DMS 273 (cell line): ENCODE measurements around the gene MSI2.
"Not testable (repeated sequence)": the region's sequence is repeated elsewhere in the genome, so short reads cannot be mapped to it uniquely, and the experiment has no call there.

Experiments
- DNase-seq: peaks from one replicate; lab custom pipeline; 2025; ENCODE audit not compliant: unreplicated experiment; lab: John Stamatoyannopoulos, UW

The MSI2 gene

GRCh38 chr17:57255776-57256681 is at the start of gene MSI2:
Gene MSI2 (plus strand): TSS chr17:57256523. CDS start chr17:57256743, 220 bp downstream.
- peak; percentile 97 for DNase-seq

- no peak for DNase-seq
Measured at GRCh38 chr17:57206928-57207327, 49.4 kb upstream of the MSI2 start.

GRCh38 chr17:57207396-57207795 is 48.9 kb upstream of the MSI2 start:
- DNase-seq: no peak

- no peak for DNase-seq
Measured at GRCh38 chr17:57210224-57210553, 46.1 kb upstream of the MSI2 start.

GRCh38 chr17:57210972-57211411 is 45.3 kb upstream of the MSI2 start:
- DNase-seq: no peak

- DNase-seq: no peak
Measured at GRCh38 chr17:57211543-57211942, 44.8 kb upstream of the MSI2 start.

GRCh38 chr17:57213180-57213825 is 43.0 kb upstream of the MSI2 start:
- no peak for DNase-seq

GRCh38 chr17:57215317-57215716 is 41.0 kb upstream of the MSI2 start:
- DNase-seq: no peak

- DNase-seq: no peak
Measured at GRCh38 chr17:57221366-57222350, 34.7 kb upstream of the MSI2 start.

- DNase-seq: not testable (repeated sequence)
Measured at GRCh38 chr17:57222422-57222821, 33.9 kb upstream of the MSI2 start.

GRCh38 chr17:57225127-57225526 is 31.2 kb upstream of the MSI2 start:
- no peak for DNase-seq

- no peak for DNase-seq
Measured at GRCh38 chr17:57226793-57227192, 29.5 kb upstream of the MSI2 start.

- no peak for DNase-seq
Measured at GRCh38 chr17:57228911-57229310, 27.4 kb upstream of the MSI2 start.

GRCh38 chr17:57234061-57234738 is 22.1 kb upstream of the MSI2 start:
- DNase-seq: peak; percentile 55

GRCh38 chr17:57234739-57235092 is 21.6 kb upstream of the MSI2 start:
- DNase-seq: no peak

GRCh38 chr17:57235124-57235523 is 21.2 kb upstream of the MSI2 start:
- DNase-seq: no peak

GRCh38 chr17:57236686-57237299 is 19.5 kb upstream of the MSI2 start:
- no peak for DNase-seq

- no peak for DNase-seq
Measured at GRCh38 chr17:57240648-57241047, 15.7 kb upstream of the MSI2 start.

- peak; percentile 61 for DNase-seq
Measured at GRCh38 chr17:57242148-57242547, 14.2 kb upstream of the MSI2 start.

- peak; percentile 88 for DNase-seq
Measured at GRCh38 chr17:57243171-57243622, 13.1 kb upstream of the MSI2 start.
